ENCODE data around the gene SYTL1.

DNA sequence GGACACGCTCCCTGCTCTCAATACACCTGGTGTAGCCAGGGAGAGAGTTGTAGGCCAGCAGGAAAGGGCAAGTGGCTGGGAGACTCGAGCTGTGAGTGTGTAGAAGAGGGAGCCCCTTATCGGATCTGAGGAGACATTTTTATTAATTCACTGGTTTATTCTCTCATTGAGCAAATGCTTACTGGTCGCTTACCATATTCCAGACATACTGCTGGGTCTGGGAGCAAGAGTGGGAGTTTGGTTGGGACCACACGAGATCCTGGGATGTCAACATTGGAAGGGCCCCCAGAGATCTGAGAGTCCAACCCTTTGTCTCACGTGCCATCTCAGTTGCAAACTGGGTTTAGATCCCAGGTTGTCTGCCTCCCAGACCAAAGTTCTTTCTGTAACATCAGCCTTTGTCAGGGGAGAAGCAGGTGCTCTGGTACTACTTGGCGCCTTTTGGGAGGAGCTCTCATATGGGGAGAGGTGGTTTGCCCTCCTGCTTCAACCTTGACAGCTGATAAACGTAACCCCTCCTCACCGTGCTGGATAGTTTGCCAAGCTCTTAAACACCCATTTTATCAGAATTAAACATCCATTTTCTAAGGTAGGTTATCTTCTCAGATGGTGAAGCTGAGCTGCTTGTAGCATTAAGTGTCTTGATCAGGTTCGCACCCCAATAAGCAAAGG is 19.1 kb upstream of the SYTL1 start:
- TF ChIP-seq, protein P1, sequence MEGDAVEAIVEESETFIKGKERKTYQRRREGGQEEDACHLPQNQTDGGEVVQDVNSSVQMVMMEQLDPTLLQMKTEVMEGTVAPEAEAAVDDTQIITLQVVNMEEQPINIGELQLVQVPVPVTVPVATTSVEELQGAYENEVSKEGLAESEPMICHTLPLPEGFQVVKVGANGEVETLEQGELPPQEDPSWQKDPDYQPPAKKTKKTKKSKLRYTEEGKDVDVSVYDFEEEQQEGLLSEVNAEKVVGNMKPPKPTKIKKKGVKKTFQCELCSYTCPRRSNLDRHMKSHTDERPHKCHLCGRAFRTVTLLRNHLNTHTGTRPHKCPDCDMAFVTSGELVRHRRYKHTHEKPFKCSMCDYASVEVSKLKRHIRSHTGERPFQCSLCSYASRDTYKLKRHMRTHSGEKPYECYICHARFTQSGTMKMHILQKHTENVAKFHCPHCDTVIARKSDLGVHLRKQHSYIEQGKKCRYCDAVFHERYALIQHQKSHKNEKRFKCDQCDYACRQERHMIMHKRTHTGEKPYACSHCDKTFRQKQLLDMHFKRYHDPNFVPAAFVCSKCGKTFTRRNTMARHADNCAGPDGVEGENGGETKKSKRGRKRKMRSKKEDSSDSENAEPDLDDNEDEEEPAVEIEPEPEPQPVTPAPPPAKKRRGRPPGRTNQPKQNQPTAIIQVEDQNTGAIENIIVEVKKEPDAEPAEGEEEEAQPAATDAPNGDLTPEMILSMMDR (IDR thresholded peaks at IDR 0.05; ENCODE audit: borderline replicate concordance, extremely low read depth, low read length, poor library complexity, severe bottlenecking): no peak
- TF ChIP-seq EZH2 (IDR thresholded peaks at IDR 0.05; ENCODE audit: borderline replicate concordance, low read depth, low read length, severe bottlenecking): no peak
